ENCODE data around the gene SSPN. TPM values are rescaled to one million over a fixed set of nuclear protein-coding genes. Genes with fewer than 3 reads are reported as not detected.

Gene SSPN
- total RNA-seq, 1 experiment from 2014 or later: 11.9 TPM

DNA sequence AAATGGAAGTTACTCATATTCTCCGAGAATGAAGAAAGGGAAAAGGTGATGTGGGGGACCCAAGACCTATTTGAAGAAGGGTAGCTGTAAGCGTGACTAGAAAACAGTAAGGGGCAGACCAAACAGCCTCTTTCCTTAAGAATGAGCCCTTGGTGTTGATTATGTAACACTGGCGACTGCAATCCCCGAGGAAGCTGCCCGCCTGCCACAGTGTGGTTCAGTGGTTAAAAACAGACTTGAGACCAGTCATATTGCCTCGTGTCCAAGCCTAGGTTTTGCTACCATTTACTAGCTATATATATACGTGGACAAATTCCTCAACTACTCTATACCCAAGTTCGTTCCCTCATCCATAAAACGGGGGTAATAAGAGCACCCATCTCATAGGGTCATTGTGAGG lies 49.1 kb downstream of the SSPN start:
- Histone ChIP-seq H3F3A (ENCODE audit: low read length, unreplicated experiment) (peaks cover 5% of the 10 kb centered on the region), H3K4me3 (ENCODE audit: low read length) (no peak overlapping the region), H3K27ac (ENCODE audit: low read length) (peak overlapping the region; percentile 94), H3K27me3 (ENCODE audit: low read length) (no peaks in the 10 kb centered on the region), H2AFZ (ENCODE audit: low read length) (no peak overlapping the region), H3K4me2 (ENCODE audit: low read length) (no peak overlapping the region), H3K79me2 (ENCODE audit: low read length) (no peaks in the 10 kb centered on the region), H3K36me3 (ENCODE audit: low read depth, low read length) (no peaks in the 10 kb centered on the region), H3K4me1 (ENCODE audit: insufficient read depth, low read length) (peaks cover 67% of the 10 kb centered on the region), H3K9me2 (replicated peaks; ENCODE audit: low read length) (no peaks in the 10 kb centered on the region), H3K9ac (ENCODE audit: low read length) (no peak overlapping the region), H4K20me1 (ENCODE audit: low read length) (no peaks in the 10 kb centered on the region), H3K9me3 (ENCODE audit: low read length) (no peaks in the 10 kb centered on the region)
- no peak for DNase-seq
- POLR2A ChIA-PET (ENCODE audit: unreplicated experiment): interaction anchor here (0.6 kb wide), 1 partner anchor 68 kb away, joined by 5 read pairs; no protein-coding TSS in a partner anchor
- TF ChIP-seq EZH2phosphoT487 (IDR thresholded peaks at IDR 0.05; ENCODE audit: borderline replicate concordance, low read length) (no peak), EZH2 (IDR thresholded peaks at IDR 0.05; ENCODE audit: low read length, unreplicated experiment) (no peak)
- TF ChIP-seq, protein P1, sequence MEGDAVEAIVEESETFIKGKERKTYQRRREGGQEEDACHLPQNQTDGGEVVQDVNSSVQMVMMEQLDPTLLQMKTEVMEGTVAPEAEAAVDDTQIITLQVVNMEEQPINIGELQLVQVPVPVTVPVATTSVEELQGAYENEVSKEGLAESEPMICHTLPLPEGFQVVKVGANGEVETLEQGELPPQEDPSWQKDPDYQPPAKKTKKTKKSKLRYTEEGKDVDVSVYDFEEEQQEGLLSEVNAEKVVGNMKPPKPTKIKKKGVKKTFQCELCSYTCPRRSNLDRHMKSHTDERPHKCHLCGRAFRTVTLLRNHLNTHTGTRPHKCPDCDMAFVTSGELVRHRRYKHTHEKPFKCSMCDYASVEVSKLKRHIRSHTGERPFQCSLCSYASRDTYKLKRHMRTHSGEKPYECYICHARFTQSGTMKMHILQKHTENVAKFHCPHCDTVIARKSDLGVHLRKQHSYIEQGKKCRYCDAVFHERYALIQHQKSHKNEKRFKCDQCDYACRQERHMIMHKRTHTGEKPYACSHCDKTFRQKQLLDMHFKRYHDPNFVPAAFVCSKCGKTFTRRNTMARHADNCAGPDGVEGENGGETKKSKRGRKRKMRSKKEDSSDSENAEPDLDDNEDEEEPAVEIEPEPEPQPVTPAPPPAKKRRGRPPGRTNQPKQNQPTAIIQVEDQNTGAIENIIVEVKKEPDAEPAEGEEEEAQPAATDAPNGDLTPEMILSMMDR (conservative IDR thresholded peaks at IDR 0.05; ENCODE audit: low read depth, low read length): no peak
- ATAC-seq: no peak
- intact Hi-C loops (cut with micrococcal nuclease): no loop called here
- no TSS peak for BruUV-seq (replicated peaks)
- CTCF ChIA-PET: no interaction called here

- Histone ChIP-seq H3K4me1 (ENCODE audit: insufficient read depth, low read length) (peaks cover 61% of the 10 kb centered on the region), H3K36me3 (ENCODE audit: low read depth, low read length) (no peaks in the 10 kb centered on the region), H3K4me2 (ENCODE audit: low read length) (peak overlapping the region; percentile 70), H3K9ac (ENCODE audit: low read length) (peak overlapping the region; percentile 73), H3K4me3 (ENCODE audit: low read length) (peak overlapping the region; percentile 23; the same call in 1 of the 2 replicates), H3K79me2 (ENCODE audit: low read length) (no peaks in the 10 kb centered on the region), H3K9me3 (ENCODE audit: low read length) (no peaks in the 10 kb centered on the region), H3K27ac (ENCODE audit: low read length) (peak overlapping the region; percentile 94), H3K9me2 (replicated peaks; ENCODE audit: low read length) (no peaks in the 10 kb centered on the region), H4K20me1 (ENCODE audit: low read length) (no peaks in the 10 kb centered on the region), H2AFZ (ENCODE audit: low read length) (no peak overlapping the region), H3F3A (ENCODE audit: low read length, unreplicated experiment) (peaks cover 5% of the 10 kb centered on the region), H3K27me3 (ENCODE audit: low read length) (no peaks in the 10 kb centered on the region)
- BruUV-seq (replicated peaks): no TSS peak
- ATAC-seq (no peak), DNase-seq (peak; percentile 33)
- POLR2A ChIA-PET (ENCODE audit: unreplicated experiment): no interaction called here
- TF ChIP-seq EZH2 (IDR thresholded peaks at IDR 0.05; ENCODE audit: low read length, unreplicated experiment) (no peak), EZH2phosphoT487 (IDR thresholded peaks at IDR 0.05; ENCODE audit: borderline replicate concordance, low read length) (no peak)
- TF ChIP-seq, protein P1 (conservative IDR thresholded peaks at IDR 0.05; ENCODE audit: low read depth, low read length): no peak
- intact Hi-C loops (cut with micrococcal nuclease): loop anchor here (5.0 kb wide), 1 partner anchor 48 kb away; the partner anchor contains the start of gene SSPN
- CTCF ChIA-PET: interaction anchor here (2.0 kb wide), 1 partner anchor 29 kb away, joined by 14 read pairs; no protein-coding TSS in a partner anchor
Observed at GRCh38 chr12:26245175-26245942, 50.0 kb downstream of the SSPN start.
